ENCODE results near the gene CBX7. TPM values are rescaled to one million over a fixed set of nuclear protein-coding genes. Genes with fewer than 3 reads are reported as not detected.
"Not testable (repeated sequence)": the region's sequence is repeated elsewhere in the genome, so short reads cannot be mapped to it uniquely, and the experiment has no call there.

CBX7 gene
- total RNA-seq, 2 experiments from 2014 or later = 11.9 to 19.6 TPM

DNA sequence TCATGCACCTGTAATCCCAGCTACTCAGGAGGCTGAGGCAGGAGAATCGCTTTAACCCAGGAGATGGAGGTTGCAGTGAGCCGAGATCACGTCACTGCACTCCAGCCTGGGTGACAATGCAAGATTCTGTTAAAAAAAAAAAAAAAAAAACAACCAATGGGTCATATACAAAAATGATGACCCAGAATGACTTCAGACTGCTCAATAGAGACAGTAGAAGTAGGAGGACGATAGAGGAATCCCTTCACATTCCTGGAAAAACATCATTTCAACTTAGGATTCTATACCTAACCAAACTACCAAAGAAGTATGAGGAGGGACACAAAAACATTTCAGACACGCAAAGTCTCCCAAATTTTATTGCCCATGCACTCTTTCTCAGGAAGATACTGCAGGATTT, 14.1 kb upstream of the CBX7 start:
- ChIA-PET CTCF (ENCODE audit: unreplicated experiment) (no interaction called here), POLR2A (no interaction called here)
- no TSS peak for BruUV-seq (replicated peaks)
- Histone ChIP-seq H3K4me2 (ENCODE audit: low read length) (no peak overlapping the region), H3K4me3 (ENCODE audit: low read depth, low read length, poor library complexity, severe bottlenecking) (no peak overlapping the region), H3K9me3 (ENCODE audit: low read length) (no peaks in the 10 kb centered on the region), H3K79me2 (ENCODE audit: insufficient read depth, low read depth, low read length) (no peaks in the 10 kb centered on the region), H3K9me2 (ENCODE audit: insufficient read depth, low read length) (no peaks in the 10 kb centered on the region), H3K27ac (ENCODE audit: low read depth, low read length, poor library complexity, severe bottlenecking) (no peak overlapping the region), H4K20me1 (ENCODE audit: insufficient read depth, low read length) (no peaks in the 10 kb centered on the region), H3K4me1 (ENCODE audit: insufficient read depth, low read length, poor library complexity, severe bottlenecking) (peaks cover 29% of the 10 kb centered on the region), H3K36me3 (ENCODE audit: insufficient read depth, low read length) (no peaks in the 10 kb centered on the region), H2AFZ (ENCODE audit: low read length) (no peak overlapping the region)
- TF ChIP-seq, protein P1, sequence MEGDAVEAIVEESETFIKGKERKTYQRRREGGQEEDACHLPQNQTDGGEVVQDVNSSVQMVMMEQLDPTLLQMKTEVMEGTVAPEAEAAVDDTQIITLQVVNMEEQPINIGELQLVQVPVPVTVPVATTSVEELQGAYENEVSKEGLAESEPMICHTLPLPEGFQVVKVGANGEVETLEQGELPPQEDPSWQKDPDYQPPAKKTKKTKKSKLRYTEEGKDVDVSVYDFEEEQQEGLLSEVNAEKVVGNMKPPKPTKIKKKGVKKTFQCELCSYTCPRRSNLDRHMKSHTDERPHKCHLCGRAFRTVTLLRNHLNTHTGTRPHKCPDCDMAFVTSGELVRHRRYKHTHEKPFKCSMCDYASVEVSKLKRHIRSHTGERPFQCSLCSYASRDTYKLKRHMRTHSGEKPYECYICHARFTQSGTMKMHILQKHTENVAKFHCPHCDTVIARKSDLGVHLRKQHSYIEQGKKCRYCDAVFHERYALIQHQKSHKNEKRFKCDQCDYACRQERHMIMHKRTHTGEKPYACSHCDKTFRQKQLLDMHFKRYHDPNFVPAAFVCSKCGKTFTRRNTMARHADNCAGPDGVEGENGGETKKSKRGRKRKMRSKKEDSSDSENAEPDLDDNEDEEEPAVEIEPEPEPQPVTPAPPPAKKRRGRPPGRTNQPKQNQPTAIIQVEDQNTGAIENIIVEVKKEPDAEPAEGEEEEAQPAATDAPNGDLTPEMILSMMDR (conservative IDR thresholded peaks at IDR 0.05; ENCODE audit: low read length) = no peak
- TF ChIP-seq EZH2phosphoT487 (IDR thresholded peaks at IDR 0.05; ENCODE audit: borderline replicate concordance, low read depth, low read length) = no peak
- intact Hi-C loops (cut with micrococcal nuclease; ENCODE audit: unreplicated experiment) = no loop called here
- DNase-seq (ENCODE audit: low spot score) = no peak

DNA sequence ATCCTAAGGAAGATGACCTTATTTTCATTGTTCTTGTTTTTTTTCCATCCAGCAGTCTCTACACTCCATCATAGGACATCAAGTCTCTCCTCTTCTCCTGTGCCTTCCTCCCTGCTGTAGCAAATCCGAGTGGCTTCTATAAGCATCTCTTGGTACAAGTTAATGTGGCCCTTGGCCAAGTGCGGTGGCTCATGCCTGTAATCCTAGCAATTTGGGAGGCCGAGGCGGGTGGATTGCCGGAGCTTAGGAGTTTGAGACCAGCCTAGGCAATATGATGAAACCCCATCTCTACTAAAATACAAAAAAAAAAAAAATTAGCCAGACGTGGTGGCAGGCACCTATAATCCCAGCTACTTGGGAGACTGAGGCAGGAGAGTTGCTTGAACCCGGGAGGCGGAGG, 3.6 kb upstream of the CBX7 start:
- H3K27ac ChIP-seq (ENCODE audit: low read depth, low read length, poor library complexity, severe bottlenecking); H3K4me2 ChIP-seq (ENCODE audit: low read length); DNase-seq (ENCODE audit: low spot score); intact Hi-C loops (cut with micrococcal nuclease; ENCODE audit: unreplicated experiment); H3K79me2 ChIP-seq (ENCODE audit: insufficient read depth, low read depth, low read length); H3K9me3 ChIP-seq (ENCODE audit: low read length); H3K4me3 ChIP-seq (ENCODE audit: low read depth, low read length, poor library complexity, severe bottlenecking); H2AFZ ChIP-seq (ENCODE audit: low read length); H3K36me3 ChIP-seq (ENCODE audit: insufficient read depth, low read length); H3K9me2 ChIP-seq (ENCODE audit: insufficient read depth, low read length); H4K20me1 ChIP-seq (ENCODE audit: insufficient read depth, low read length); BruUV-seq (replicated peaks); CTCF ChIA-PET (ENCODE audit: unreplicated experiment): not testable (repeated sequence)
- H3K4me1 ChIP-seq (ENCODE audit: insufficient read depth, low read length, poor library complexity, severe bottlenecking) = peaks cover 19% of the 10 kb centered on the region
- POLR2A ChIA-PET = interaction anchor here (0.6 to 0.7 kb wide), 2 partner anchors 141 to 190 kb away, joined by 3 read pairs; no protein-coding TSS in a partner anchor

DNA sequence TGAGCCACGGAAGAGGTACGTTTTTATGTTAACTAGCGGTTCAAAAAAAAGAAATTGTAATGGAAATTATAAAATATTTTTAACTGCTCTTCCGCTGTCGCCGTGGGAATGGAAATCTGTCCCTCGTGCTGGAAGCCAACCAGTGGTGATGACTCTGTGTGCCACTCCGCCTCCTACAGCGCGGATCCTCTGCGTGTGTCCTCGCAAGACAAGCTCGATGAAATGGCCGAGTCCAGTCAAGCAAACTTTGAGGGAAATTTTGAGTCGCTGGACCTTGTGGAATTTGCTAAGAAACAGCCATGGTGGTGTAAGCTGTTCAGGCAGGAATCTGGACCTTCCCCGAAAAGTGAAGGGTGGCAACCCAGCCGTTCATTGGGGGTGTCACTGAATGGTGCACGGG, 2.9 kb upstream of the CBX7 start:
- Histone ChIP-seq H3K36me3 (ENCODE audit: insufficient read depth, low read length) (no peaks in the 10 kb centered on the region), H3K9me3 (ENCODE audit: low read length) (no peaks in the 10 kb centered on the region), H3K4me3 (ENCODE audit: low read depth, low read length, poor library complexity, severe bottlenecking) (no peak overlapping the region), H2AFZ (ENCODE audit: low read length) (no peak overlapping the region), H3K4me2 (ENCODE audit: low read length) (no peak overlapping the region), H3K9me2 (ENCODE audit: insufficient read depth, low read length) (no peaks in the 10 kb centered on the region), H3K79me2 (ENCODE audit: insufficient read depth, low read depth, low read length) (no peaks in the 10 kb centered on the region), H4K20me1 (ENCODE audit: insufficient read depth, low read length) (no peaks in the 10 kb centered on the region), H3K4me1 (ENCODE audit: insufficient read depth, low read length, poor library complexity, severe bottlenecking) (peaks cover 22% of the 10 kb centered on the region), H3K27ac (ENCODE audit: low read depth, low read length, poor library complexity, severe bottlenecking) (no peak overlapping the region)
- no TSS peak for BruUV-seq (replicated peaks)
- ChIA-PET POLR2A (no interaction called here), CTCF (ENCODE audit: unreplicated experiment) (no interaction called here)
- intact Hi-C loops (cut with micrococcal nuclease; ENCODE audit: unreplicated experiment) = no loop called here
- DNase-seq (ENCODE audit: low spot score) = no peak
- TF ChIP-seq, protein P1 (conservative IDR thresholded peaks at IDR 0.05; ENCODE audit: low read length) = no peak
- TF ChIP-seq EZH2phosphoT487 (IDR thresholded peaks at IDR 0.05; ENCODE audit: borderline replicate concordance, low read depth, low read length) = no peak

All from OCI-LY7 (cell line).